ENCODE results near the gene CARHSP1.
A peak's percentile ranks its signal among the peaks of the same experiment; 100 is the strongest.
"Not testable (repeated sequence)": the region's sequence is repeated elsewhere in the genome, so short reads cannot be mapped to it uniquely, and the experiment has no call there.

CARHSP1 gene

DNA sequence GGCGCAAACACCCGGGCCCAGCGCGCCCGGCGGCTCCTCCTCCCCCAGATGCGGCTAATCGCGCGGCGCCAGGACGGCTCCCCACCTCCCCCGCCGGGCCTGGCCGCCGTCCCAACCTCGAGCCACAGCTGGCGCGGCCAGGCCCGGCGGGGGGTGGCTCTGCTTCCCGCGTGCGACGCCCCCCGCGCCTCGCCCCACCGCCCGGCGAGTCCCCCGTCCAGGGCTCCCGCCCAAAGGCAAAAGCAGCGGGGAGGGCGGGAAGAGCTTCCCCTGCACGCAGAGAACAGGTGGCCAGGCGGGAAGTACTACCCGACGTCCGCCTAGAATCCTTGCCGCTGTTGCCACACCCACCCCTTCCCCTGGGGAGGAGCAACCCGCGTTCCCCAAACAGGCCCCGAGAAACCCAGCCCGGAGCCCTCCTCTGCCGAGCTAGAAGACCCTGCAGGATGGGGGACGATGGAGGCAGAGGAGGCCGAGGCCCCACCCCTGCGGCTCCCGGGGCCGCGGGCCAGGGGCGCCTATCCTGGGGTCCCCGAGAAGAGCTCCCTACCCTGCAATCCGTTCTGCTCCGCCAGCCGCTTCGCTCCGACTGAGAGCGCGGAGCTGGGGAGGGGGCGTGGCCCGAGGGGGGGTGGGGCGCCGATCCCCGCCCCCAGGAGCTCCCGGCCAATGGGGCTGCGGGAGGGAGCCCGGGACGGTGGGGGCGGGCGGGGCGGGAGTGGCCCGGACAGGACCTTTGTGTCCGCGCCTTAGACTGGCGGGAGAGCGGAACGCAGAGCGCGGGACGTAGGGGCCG is at the start of gene CARHSP1:
Gene CARHSP1, minus strand, starts transcription at position 591 of the 796 bp plus-strand sequence. CDS start 9,678 bp downstream, outside the sequence.
- peak; percentile 61 to 82 for DNase-seq (ENCODE audit: low read depth in 2 of 2)

DNA sequence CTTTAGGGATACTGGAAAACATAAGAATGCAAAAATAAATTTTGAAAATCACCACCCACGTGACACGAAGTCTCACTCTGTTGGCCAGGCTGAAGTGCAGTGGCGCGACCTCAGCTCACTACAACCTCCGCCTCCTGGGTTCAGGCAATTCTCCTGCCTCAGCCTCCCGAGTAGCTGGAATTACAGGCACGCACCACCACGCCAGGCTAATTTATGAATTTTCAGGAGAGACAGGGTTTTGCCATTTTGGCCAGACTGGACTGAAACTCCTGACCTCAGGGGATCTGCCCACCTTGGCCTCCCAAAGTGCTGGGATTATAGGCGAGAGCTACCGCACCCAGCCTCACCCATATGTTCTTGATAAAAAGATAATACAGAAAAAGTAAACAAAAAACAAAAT is 48.5 kb upstream of the CARHSP1 start:
- DNase-seq (ENCODE audit: low read depth in 2 of 2), result not testable (repeated sequence)

DNA sequence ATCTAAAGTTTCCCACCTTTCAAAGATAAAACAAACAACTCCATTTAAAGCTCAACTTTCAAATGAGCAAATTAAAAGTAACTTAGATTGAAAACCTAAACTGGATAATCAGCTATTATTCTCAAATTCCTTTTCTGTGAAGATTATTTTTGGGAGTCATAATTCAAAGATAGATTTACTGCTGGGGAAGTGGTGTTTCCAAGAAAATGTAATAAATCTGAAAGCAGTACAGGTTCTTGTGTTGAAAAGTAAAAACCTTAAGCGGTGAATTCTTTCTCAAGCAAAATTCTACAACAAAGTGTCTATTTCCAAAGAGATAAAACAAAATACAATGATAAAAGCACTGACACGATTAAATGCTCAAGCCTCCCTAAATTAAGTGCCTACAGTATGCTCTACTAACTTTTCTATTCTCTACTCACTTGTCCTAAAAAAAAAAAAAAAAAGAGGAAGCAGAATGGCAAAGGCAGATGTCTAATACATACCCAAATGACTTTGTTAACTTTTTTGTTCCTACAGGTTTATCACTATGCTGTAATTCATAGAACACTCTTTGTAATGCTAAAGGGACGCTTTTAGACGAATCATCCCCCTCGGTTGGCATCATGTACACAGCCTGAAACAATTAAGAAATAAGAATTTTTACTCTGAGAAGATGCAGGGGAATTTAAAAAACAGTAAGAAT is 47.9 kb upstream of the CARHSP1 start:
- DNase-seq (ENCODE audit: low read depth in 2 of 2), result no peak

DNA sequence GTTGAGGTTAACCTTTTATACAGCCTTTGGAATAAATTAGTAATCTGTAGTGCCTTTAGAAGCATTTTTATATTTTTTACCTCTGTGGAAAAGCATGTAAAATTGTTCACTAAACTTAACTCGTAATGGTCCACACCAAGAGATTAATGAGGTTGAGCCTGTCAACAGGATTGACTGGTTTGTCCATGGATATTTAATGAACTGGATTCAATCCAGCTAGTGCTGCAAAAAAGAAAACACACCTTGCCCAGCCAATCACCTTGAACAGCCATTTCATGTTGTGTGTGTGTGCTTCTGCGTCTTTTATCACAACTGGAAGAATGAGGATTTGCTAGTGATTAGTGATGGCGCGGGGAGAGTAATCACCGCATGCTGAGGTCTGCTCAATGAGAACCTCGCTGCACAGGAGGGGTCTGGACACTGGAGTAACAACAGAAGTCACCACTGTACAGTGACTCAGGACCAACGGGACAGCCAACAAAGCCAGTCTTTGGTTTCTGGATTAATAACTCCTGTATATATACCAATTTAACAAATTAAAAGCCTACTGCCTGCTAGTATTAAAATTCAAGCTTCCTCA is 47.0 kb upstream of the CARHSP1 start:
- no peak for DNase-seq (ENCODE audit: low read depth in 2 of 2)

DNA sequence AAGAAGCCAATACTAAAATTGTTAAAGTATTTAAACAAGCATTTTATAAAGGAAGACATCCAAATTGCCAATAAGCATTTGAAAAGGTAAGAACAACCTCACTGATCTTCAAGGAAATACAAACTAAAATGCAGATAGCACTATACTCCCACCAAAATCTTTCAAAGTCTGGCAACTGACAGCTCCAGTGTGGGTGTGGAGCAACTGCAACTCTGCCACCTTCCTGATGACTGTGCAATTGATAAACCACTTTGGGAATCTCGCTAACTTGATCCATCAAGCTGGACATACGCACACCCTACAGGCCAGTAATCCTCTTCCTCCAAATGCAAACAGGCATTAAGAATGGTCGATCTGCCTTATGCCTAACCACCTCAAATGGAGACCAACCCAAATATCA is 45.3 kb upstream of the CARHSP1 start:
- DNase-seq (ENCODE audit: low read depth in 2 of 2), result no peak

DNA sequence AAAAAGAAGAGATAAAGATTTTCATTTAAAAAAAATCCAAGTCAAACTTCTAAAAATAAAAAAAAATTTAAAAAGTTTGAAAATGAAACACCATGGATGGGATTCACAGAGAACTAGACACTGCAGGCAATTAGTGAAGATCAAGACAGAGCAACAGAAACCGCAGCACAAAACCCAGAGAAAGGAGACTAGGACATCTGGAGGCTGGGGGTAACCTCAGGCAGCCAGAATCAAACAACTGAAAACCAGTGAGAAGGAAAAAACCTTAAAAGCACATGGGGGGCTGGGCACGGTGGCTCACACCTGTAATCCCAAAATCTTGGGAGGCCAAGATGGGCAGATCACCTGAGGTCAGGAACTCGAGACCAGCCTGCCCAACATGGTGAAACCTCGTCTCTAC is 44.0 kb upstream of the CARHSP1 start:
- no peak for DNase-seq (ENCODE audit: low read depth in 2 of 2)

DNA sequence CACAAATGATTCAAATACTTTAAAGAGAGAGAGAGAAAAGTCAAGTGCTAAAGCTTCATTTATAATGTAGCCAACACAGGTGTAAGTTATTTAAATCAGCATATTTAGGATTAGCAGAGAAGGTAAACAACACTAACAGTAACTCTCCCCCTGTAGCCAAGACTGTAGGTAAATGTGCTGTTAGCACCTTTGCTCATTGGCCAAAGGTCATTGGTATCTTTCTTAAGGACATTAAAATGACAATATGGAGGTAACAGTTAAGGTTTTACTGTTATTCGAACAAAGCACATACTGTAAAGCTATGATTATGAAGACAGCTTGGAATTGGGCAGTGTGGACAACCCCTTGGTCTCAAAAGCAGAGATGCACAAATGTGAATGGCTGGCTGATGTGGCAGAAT is 42.0 kb upstream of the CARHSP1 start:
- no peak for DNase-seq (ENCODE audit: low read depth in 2 of 2)

DNA sequence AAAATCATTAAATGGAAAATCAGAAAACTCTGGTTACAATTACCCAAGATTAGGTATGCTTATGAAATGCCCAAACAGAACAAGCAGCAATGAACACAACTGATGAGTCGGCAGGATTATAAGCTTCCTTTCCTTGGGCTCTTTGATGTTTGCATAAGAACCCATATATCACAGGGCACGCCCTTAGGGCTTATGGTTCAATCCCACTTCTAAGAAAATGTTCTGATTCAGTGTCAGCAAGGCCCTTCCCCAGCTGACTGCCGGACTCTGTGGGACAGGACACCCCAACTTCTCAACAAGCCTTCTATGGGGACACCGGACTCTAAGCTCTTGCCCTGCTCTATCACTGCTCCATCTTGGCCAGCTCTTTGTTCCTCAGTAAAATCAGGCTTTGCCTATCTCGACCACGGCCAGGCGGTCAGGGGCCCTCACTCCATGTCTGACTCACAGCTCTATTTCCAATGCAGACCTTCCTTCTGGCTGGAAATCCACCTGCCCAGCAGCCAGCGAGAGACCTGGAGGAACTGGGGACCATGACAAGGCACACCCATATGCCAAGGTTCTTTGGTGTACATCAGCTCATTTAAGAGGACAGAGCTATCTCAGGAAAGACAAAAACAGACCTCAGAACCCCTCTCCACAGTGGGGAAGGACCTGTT is 40.1 kb upstream of the CARHSP1 start:
- no peak for DNase-seq (ENCODE audit: low read depth in 2 of 2)

DNA sequence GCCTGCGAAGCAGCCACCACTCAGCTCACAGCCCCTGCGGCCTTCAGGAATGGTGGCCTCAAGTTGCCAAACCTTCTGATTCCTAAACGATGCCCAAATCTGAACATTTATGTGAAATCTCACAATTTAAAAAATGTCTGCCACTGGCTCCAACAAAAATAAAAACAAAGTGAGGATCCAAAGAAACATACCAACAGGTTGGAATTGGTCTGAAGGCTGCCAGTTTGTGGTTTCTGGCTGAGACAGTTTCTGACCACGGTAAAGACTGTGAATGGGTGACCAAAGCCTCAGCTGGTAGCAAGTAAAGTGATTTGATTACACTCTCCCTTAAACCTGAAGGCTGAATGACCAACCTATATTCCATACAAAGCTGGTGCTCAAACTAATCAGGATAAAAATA is 38.3 kb upstream of the CARHSP1 start:
- no peak for DNase-seq (ENCODE audit: low read depth in 2 of 2)

DNA sequence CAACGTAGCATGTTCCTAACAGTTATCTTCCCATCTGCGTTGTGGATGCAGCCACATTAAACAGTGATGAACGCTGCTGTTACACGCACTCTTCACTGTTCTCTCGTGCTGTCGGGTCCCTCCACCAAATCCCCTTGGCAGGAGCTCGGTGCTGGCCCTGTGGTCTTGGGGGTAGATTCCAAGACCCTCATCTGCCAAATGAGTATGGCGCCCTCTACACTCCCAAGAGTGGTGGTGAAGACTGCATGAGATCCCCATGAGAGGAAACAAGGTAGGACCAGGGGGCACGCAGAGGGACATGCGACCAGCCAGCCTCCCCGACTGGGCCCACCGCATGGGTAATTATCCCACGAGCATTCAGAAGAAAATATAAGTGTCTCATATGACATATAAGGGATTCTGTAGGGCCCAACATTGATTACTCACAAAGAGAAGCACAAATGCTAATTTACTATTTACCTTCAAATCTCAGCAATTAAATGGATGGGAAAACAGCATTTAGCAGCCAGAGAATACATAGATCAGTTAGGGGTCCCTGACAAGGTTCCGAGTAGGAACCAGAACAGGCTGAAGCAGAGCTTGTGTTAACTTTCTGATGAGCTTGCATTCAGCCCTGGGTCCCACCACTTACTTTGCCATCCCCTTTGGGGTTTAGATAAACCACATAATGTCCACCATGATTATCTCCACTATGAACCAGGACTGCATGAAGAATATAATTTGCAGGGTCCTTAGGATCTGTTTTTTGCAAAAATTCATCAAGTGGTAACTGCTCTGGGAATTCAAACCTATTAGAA is 37.2 kb upstream of the CARHSP1 start:
- DNase-seq (ENCODE audit: low read depth in 2 of 2), result no peak

DNA sequence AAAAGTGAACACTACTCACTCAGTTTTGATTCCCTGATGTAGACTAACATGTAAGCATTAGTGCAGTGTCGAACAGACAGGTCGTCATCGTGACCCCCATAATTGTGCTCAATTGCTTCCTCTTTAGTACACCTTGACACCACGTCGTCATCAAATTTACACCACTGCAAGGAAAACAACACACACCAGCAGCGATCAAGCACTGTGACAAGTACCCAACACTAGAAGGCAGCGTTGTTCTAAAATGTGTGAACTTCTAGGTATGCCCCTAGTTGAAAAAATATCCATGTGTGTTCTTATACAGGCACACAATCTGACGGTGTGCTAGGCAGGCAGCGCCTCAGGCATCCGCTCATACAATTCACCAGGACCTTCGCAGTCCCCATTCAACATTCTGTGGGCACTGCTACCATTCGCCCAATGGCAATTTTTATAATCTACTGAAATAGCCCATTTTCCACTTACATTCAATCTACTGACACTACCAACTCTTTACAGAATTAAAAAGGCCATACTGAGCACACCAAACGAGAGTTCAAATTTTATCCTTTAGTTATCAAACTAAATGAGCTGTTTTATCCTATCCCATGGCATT is 36.5 kb upstream of the CARHSP1 start:
- DNase-seq (ENCODE audit: low read depth in 2 of 2), result no peak

DNA sequence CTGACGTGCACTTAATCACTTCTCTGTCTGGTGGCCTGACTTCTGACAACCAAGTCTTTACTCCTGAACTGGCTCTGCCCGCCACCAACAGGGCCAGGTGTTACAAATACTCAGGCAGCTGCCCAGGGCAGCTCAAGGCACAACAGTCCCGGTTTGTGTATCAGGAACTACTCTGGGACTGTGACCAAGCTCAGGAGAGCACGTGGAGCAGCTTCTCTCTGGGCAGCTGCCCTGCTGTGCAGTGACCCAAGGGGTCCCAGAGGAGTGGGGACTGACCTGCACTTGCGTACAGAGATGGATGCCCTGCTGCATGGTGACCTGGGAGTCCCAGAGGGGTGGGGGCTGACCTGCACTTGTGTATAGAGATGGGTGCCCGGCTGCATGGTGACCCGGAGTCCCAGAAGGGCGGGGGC is 35.2 kb upstream of the CARHSP1 start:
- DNase-seq (ENCODE audit: low read depth in 2 of 2), result no peak

DNA sequence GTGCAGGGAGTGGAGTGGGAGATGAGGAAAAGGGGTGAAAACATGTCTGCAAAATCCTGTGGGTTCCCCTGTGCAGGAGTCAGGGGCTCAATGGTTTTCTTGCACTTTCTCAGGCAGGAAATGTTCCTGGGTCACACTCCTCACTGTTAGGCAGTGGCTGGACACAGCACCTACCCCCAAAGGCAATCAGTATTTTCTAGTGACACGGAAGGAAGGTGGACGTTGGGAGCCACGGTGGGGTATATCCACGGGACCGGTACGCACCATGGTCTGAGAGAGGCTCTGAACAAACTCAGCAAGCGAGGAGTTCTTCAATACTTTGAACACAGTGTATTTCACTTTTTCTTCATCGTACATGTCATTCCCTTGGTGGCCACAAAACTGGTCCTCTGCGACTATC is 34.2 kb upstream of the CARHSP1 start:
- no peak for DNase-seq (ENCODE audit: low read depth in 2 of 2)

DNA sequence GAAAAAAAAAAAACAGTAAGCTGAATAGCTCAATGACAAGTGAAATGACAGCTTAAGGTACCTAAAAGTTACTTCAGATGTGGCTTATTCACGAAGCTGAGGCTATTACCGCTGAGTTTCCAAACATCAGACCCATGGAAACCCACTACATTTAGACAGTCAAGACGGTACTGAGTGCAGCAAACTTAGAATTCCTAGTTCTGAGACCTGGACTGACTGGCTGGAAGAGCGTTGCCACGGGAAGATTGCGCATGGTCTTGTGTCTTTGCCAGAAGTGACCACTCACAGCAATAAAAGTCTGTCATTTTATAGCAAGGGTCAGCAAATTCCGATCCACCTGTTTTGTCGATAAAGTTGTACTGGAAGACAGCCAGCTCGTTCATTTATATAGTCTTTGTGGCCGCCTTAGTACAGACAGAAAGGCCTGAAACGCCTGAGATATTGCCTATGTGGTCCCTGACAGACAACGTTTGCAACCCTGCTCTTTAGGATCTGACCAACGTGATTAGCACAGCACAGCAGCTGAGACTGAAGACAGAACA is 32.6 kb upstream of the CARHSP1 start:
- no peak for DNase-seq (ENCODE audit: low read depth in 2 of 2)

DNA sequence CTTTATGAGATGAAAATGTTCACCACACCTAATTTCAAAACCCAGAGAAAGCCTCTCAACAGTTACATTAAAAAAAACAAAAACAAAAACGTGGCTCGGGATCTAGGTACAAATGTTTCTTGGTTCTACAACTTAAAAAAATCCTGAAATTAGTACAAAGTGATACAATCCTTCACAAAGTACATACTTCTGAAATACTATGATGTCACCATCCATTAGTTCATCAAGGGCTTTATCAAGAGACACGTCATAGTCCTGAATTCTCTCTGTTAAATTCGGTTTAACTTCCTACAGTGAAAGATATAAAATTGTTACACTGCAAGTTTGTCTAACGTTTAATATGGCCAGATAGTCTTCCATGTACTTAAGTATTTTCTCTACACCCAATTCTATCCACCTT is 31.5 kb upstream of the CARHSP1 start:
- no peak for DNase-seq (ENCODE audit: low read depth in 2 of 2)

DNA sequence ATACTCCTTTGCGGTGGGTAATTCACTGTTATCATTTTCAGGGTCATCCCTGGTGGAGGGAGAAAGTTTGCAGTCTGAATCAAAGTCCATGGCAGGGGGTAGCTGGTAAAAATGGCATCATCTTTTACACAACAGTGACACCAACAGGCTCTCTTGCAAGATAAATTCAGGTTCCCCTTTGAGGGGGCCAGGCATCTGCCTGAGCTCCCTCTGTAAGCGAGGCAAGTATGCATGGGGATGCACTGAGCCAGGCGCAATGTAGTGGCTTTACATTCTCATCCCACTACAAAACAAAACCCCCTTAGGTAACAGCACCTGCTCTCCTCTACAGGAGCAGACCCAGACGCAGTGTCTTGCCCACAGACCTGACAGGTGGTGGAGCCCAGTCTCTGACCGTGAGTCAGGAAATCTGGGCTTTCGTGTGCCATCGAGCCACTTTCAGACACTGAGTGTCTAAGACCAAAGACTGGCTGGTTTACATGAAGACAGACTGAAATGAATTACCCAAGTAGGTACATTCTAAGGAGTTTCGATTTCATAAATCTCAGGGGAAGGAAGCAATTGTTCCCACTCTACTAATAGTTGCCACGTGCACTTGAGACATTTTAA is 31.0 kb upstream of the CARHSP1 start:
- no peak for DNase-seq (ENCODE audit: low read depth in 2 of 2)

DNA sequence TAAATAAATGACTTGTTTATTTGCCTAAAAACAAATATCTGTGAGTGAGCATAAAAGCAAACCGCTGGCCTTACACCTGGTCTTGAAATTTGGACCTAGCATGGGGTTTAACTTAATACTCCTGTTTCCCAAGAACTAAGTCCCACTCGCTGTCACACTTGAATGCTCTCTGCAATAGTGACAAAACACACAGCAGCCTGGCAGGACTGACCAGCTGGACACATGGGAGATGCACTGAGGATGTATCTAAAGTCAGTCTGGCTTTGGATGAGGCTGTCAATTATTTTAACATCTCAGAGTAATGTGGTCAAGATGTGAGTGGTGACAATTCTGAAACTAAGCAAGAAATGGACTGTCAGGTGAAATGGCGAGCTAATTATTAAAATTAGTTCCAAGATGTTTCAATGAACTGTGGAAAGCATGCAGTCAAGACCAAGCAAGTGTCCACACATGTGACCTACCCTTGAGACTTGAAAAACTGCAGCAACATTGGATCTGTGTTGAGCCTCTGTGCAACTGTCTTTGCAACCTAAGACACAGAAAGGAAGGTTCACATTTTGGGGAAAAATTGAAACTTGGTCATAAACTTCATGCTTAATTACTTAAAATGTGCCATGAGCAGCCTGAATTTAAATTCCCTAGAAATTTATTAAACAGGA is 30.0 kb upstream of the CARHSP1 start:
- no peak for DNase-seq (ENCODE audit: low read depth in 2 of 2)

DNA sequence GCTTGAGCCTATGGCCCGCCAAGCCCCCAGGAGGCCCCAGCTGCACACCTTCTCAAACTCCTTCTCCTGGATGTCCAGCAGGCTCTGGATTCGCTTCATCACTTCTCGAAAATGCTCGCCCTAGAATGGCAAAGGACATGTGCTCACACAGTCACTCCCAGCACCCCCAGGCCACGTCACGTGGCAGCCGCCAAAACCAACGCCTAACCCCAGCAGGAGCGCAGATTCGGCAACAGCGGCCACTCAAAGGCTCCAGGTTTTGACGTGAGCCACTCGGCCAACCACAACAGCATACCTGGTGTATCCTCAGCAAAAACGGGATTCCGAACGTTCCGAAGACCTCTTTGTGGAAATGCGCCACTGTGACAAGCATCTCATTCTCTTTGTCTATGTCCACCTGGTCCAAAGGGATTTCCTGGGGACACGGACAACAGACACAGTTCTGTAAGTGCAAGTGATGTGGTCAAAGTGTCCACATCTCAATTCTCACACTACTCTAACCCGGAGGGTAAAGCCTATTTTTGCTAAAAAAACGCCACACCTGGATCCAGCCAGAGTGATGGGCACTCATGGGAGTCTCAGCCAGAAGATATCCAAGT is 26.0 kb upstream of the CARHSP1 start:
- DNase-seq (ENCODE audit: low read depth in 2 of 2), result no peak

DNA sequence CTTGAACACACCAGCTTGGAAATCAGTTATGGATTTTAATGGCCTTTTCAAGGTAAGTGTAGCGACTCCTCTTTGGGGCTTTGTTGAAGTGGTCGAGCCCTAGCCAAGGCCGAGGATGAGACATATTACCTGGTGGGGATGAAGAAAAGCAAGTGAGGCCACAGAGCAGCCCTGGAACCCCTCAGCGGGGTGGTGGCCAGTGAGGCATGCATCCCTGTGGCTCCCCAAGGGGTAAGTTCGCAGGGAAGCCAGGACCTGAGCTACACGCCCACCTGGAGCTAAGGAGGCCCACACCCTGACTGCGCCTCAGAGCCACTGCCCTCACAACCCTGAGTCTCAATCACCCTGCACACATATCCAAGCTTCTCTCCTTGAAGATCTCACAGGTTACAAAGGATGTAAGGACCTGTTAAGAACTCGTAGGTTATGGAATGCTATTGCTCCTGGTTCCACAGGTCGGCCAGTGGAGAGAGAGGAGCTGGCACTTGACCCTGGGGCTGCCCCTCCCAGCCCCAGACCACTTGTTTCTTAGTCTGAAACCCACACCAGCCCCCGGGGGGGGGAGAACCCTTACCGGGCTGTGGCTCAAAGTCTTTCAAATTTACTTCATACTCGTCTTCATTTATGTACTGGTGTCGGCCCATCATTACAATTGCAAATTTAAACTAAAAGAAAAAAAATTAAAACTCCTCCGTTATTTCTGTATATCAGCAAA is 25.3 kb upstream of the CARHSP1 start:
- DNase-seq (ENCODE audit: low read depth in 2 of 2), result no peak

Data from stimulated activated CD4-positive, alpha-beta T cell treated with anti-CD3 and anti-CD28 coated beads, Interleukin-12 subunit alpha, Interleukin-12 subunit beta, amount 100 ng/mL, for 24 hours (primary cell).